GM06990 (cell line): ENCODE measurements around the gene CTIF.

Experiments used
- DNase-seq: peaks from one replicate; pipeline ENCODE4 v3.0.0-alpha.2; 2011; ENCODE audit not compliant: insufficient read length; ENCODE audit errors: extremely low read depth
- H3K27me3 ChIP-seq: replicated peaks from 2 replicates; pipeline ENCODE4 v1.6.0; 2011; ENCODE audit warnings: low read length; ENCODE audit not compliant: control insufficient read depth, insufficient read depth
- H3K36me3 ChIP-seq: 2 replicates; pipeline ENCODE4 v1.5.1; 2011; ENCODE audit warnings: low read length; ENCODE audit not compliant: control insufficient read depth, insufficient read depth
- H3K4me3 ChIP-seq: replicated peaks from 2 replicates; pipeline ENCODE4 v1.5.1; 2011; ENCODE audit warnings: low read depth, mild to moderate bottlenecking, control low read depth, low read length
- TF ChIP-seq, protein P1 (sequence below): IDR thresholded peaks from 2 replicates; pipeline ENCODE4 v1.5.1; 2011; ENCODE audit warnings: low read length, control low read depth, mild to moderate bottlenecking, inconsistent platforms; ENCODE audit not compliant: insufficient read depth, poor library complexity, severe bottlenecking

The CTIF gene

GRCh38 chr18:48658721-48659120 lies 119.9 kb downstream of the CTIF start:
- Histone ChIP-seq H3K36me3 (no peaks in the 10 kb centered on the region), H3K27me3 (no peaks in the 10 kb centered on the region), H3K4me3 (no peak overlapping the region)
- no peak for DNase-seq
- TF ChIP-seq, protein P1, sequence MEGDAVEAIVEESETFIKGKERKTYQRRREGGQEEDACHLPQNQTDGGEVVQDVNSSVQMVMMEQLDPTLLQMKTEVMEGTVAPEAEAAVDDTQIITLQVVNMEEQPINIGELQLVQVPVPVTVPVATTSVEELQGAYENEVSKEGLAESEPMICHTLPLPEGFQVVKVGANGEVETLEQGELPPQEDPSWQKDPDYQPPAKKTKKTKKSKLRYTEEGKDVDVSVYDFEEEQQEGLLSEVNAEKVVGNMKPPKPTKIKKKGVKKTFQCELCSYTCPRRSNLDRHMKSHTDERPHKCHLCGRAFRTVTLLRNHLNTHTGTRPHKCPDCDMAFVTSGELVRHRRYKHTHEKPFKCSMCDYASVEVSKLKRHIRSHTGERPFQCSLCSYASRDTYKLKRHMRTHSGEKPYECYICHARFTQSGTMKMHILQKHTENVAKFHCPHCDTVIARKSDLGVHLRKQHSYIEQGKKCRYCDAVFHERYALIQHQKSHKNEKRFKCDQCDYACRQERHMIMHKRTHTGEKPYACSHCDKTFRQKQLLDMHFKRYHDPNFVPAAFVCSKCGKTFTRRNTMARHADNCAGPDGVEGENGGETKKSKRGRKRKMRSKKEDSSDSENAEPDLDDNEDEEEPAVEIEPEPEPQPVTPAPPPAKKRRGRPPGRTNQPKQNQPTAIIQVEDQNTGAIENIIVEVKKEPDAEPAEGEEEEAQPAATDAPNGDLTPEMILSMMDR: no peak

DNA sequence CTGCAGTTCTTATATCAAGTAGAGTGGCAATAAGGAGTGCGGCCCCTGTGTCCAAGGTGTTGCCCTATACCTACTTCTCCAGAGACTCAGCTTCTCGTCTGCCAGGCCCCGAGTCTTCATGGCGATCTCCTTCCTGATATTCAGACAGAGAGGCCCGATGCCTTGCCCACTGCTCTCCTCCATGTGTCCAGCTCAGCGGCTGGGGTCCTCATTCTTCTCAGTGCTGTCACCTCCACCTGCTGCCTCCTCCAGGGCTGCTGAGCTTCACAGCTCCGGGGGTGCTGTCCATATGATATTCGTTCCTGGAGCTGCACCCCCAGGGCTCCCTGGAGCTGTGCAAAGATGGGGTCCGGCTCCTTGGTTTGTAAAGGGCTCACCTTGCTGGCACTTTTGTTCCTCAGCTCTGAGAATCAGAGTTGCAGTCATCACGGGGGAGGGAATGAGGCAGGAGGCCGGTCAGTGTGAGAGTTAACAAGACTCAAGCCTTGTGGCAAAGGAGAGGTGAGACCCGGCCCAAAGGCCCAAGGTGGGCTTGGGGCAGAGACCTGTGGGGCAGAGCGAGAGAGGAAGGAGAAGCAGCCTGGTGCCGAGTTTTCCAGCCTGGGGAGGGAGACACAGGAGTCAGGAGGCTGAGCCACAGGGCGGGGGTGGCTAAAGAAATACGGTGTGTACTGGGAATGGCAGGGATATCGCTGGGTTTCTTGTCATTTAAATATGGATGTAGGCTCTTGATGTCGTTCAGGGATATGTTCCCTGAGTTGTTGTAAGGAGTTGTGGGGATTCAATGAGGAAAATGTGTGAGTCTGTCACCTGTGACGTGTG lies 120.6 kb downstream of the CTIF start:
- no peak for DNase-seq
- H3K4me3 ChIP-seq: no peak overlapping the region
- H3K27me3 ChIP-seq: no peaks in the 10 kb centered on the region
- TF ChIP-seq, protein P1: no peak
- H3K36me3 ChIP-seq: no peaks in the 10 kb centered on the region

DNA sequence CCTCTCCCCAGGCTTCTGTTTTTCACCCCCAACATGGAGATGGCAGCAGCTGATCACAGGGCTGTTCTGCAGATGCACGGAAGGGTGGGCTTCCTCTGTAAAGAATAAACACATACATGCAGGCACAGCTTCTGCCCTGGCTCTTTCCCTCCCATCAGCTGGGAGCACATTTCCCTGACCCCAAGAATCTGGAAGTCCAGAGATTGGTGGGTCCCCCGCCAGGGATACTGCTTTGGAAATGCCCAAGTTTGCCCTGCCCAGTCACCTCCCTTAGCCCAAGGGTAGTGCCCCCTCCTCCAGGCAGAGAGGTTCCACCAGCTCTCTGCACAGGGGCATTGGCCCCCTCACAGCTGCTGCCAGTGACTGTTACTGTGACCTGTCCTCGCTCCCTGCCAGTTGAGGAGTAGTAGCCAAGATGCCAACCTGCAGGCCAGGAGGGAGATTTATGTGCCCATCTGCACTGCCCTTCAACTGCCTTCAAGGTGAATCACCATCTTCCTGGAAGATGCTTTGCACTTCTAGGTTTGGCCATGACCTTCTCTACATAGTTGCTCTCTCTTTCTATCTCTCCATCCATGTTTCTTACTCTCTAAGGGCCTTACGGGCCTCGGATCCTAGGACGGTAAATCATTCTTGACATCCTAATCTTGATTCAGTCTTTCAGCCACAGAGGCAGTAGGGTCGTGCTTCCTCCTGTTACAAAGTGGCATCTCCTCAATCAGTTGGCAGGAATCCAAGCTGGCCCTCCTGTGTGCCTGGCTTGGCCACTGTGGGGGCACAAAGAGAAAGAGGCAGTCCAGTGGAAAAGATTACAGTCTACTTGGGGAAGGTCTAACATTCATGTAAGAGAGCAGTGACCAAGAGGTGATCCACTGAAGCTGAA lies 121.8 kb downstream of the CTIF start:
- no peak overlapping the region for H3K4me3 ChIP-seq
- TF ChIP-seq, protein P1: no peak
- DNase-seq: no peak

GRCh38 chr18:48661421-48661820 lies 122.6 kb downstream of the CTIF start:
- no peak for DNase-seq
- TF ChIP-seq, protein P1: no peak

More for the DNA sequence above, 121.8 kb downstream of the CTIF start:
- Histone ChIP-seq H3K36me3 (no peaks in the 10 kb centered on the region), H3K27me3 (no peaks in the 10 kb centered on the region)

DNA sequence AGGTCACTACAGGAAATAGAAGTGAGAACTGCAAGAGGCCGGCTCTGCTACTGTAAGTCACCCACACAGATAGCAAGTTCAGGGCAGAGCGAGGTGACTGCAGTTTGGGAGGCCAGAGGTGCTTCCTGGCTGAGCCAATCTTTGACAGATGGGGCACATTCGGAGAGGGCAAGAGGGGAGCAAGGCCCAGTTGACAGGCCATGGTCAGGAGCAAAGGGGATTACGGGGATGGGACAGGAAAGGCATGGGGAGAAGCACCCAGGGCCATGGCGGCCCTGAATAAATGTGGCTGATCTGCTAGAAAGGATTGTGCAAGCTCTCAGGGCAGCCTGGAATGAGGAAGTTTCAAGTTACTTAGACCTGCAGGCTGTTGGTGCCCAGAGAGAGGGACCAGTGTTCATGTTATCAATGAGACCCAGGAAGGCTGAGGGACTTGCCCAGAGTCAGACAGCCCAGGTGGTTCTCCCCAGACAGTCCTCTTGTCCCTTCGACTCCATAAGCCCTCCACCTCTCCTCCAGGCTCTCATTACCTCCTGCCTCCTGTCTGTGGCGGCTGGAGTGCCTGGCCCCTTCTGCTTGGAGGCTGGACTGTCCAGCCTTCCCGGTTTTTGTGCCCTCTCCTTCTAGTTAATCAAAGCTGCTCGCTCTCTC lies 123.3 kb downstream of the CTIF start:
- TF ChIP-seq, protein P1: no peak
- no peaks in the 10 kb centered on the region for H3K36me3 ChIP-seq
- DNase-seq: no peak
- no peak overlapping the region for H3K4me3 ChIP-seq
- H3K27me3 ChIP-seq: no peaks in the 10 kb centered on the region

More at GRCh38 chr18:48661421-48661820, 122.6 kb downstream of the CTIF start:
- no peaks in the 10 kb centered on the region for H3K27me3 ChIP-seq
- H3K36me3 ChIP-seq: no peaks in the 10 kb centered on the region
- no peak overlapping the region for H3K4me3 ChIP-seq
